ENCODE data around the gene DCAF7.

DNA sequence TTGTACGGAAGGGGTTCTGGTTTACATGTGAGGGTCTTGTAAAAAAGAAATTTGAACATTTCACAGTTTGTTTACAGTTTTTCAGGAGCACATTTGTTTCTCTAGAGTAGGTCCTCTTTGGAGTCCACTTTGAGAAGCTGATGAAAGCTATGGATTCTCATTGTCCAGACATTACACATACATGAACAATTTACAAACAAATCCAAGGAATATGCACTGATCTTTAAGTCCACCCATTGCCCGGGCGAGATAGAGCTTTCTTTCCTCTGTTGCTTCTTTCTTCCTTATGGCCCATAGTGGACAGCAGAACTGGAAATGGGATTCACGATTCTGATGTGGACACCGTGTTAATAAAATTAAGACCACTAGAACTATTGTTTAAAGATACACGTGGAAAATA lies 1.9 kb downstream of the DCAF7 start:
- TF ChIP-seq POLR2A (IDR thresholded peaks at IDR 0.05) = no peak
- TF ChIP-seq, protein P1, sequence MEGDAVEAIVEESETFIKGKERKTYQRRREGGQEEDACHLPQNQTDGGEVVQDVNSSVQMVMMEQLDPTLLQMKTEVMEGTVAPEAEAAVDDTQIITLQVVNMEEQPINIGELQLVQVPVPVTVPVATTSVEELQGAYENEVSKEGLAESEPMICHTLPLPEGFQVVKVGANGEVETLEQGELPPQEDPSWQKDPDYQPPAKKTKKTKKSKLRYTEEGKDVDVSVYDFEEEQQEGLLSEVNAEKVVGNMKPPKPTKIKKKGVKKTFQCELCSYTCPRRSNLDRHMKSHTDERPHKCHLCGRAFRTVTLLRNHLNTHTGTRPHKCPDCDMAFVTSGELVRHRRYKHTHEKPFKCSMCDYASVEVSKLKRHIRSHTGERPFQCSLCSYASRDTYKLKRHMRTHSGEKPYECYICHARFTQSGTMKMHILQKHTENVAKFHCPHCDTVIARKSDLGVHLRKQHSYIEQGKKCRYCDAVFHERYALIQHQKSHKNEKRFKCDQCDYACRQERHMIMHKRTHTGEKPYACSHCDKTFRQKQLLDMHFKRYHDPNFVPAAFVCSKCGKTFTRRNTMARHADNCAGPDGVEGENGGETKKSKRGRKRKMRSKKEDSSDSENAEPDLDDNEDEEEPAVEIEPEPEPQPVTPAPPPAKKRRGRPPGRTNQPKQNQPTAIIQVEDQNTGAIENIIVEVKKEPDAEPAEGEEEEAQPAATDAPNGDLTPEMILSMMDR (IDR thresholded peaks at IDR 0.05) = no peak

All from breast epithelium (tissue), 3 donors.